HG03457 (cell line): ENCODE results near the gene PMS1.
"Not testable (repeated sequence)": the region's sequence is repeated elsewhere in the genome, so short reads cannot be mapped to it uniquely, and the experiment has no call there.

Experiments
- ATAC-seq: cut with Tn5 transposase; IDR thresholded peaks from one replicate; pipeline ENCODE4 v1.9.1; 2021; ENCODE audit warnings: moderate number of reproducible peaks; ENCODE audit not compliant: unreplicated experiment

The PMS1 gene

GRCh38 chr2:189860161-189860560 lies 75.9 kb downstream of the PMS1 start:
- no peak for ATAC-seq

- ATAC-seq, result no peak
Observed at GRCh38 chr2:189862751-189863150, 78.5 kb downstream of the PMS1 start.

- ATAC-seq, result no peak
Observed at GRCh38 chr2:189865826-189866225, 81.6 kb downstream of the PMS1 start.

- ATAC-seq, result no peak
Observed at GRCh38 chr2:189866296-189866695, 82.0 kb downstream of the PMS1 start.

GRCh38 chr2:189868896-189869295 lies 84.6 kb downstream of the PMS1 start:
- no peak for ATAC-seq

- ATAC-seq, result no peak
Observed at GRCh38 chr2:189870381-189871085, 86.3 kb downstream of the PMS1 start.

- no peak for ATAC-seq
Observed at GRCh38 chr2:189873696-189874095, 89.4 kb downstream of the PMS1 start.

GRCh38 chr2:189874586-189875320 lies 90.5 kb downstream of the PMS1 start:
- ATAC-seq, result no peak

- ATAC-seq, result no peak
Observed at GRCh38 chr2:189876271-189876670, 92.0 kb downstream of the PMS1 start.

GRCh38 chr2:189879716-189880081 lies 95.4 kb downstream of the PMS1 start:
- no peak for ATAC-seq

GRCh38 chr2:189880429-189880828 lies 96.2 kb downstream of the PMS1 start:
- ATAC-seq, result no peak

GRCh38 chr2:189880832-189881492 lies 96.7 kb downstream of the PMS1 start:
- no peak for ATAC-seq

- ATAC-seq, result no peak
Observed at GRCh38 chr2:189885368-189885767, 101.1 kb downstream of the PMS1 start.

GRCh38 chr2:189892546-189893294 lies 108.5 kb downstream of the PMS1 start:
- ATAC-seq, result not testable (repeated sequence)

- no peak for ATAC-seq
Observed at GRCh38 chr2:189896809-189897208, 112.6 kb downstream of the PMS1 start.

- ATAC-seq, result no peak
Observed at GRCh38 chr2:189899101-189899500, 114.9 kb downstream of the PMS1 start.

- ATAC-seq, result no peak
Observed at GRCh38 chr2:189900726-189901125, 116.5 kb downstream of the PMS1 start.

GRCh38 chr2:189901664-189902063 lies 117.4 kb downstream of the PMS1 start:
- no peak for ATAC-seq

GRCh38 chr2:189913821-189914220 lies 129.6 kb downstream of the PMS1 start:
- ATAC-seq, result no peak

GRCh38 chr2:189916651-189917050 lies 132.4 kb downstream of the PMS1 start:
- no peak for ATAC-seq
